WTC11 (cell line): ENCODE measurements around the gene TMEM38B. TPM values are rescaled to one million over a fixed set of nuclear protein-coding genes. Genes with fewer than 3 reads are reported as not detected.

Experiments
- ATAC-seq: fragments of 200-7000 bp; cut with Tn5 transposase; 2 replicates; pipeline ENCODE4 v1.10.0; 2021; ENCODE audit warnings: mild to moderate bottlenecking, moderate library complexity
- CTCF ChIA-PET: fragments of 300-600 bp; sonication (Branson Sonifier 250); formaldehyde crosslinking; loops from one replicate; lab custom pipeline; 2021; ENCODE audit warnings: antibody characterized with exemption; lab: Charles Lee
- POLR2A ChIA-PET: fragments of 350-600 bp; sonication (Branson Sonifier 250); formaldehyde crosslinking; loops from one replicate; lab custom pipeline; 2021; ENCODE audit warnings: antibody characterized with exemption; lab: Charles Lee
- DNase-seq: peaks from one replicate; pipeline ENCODE4 v3.0.0; 2021; ENCODE audit warnings: low spot score
- H3K27ac Mint-ChIP-seq: 2 replicates; pipeline ENCODE4 v1.8.0; 2021; ENCODE audit warnings: mixed read lengths
- H3K27me3 Mint-ChIP-seq: 2 replicates; pipeline ENCODE4 v1.8.0; 2021; ENCODE audit warnings: low read depth, mild to moderate bottlenecking, moderate library complexity, mixed read lengths
- H3K36me3 Mint-ChIP-seq: 2 replicates; pipeline ENCODE4 v1.8.0; 2021; ENCODE audit warnings: mixed read lengths
- H3K4me1 Mint-ChIP-seq: 2 replicates; pipeline ENCODE4 v1.8.0; 2022; ENCODE audit warnings: mixed read lengths
- H3K4me3 Mint-ChIP-seq: 2 replicates; pipeline ENCODE4 v1.8.0; 2021; ENCODE audit warnings: mild to moderate bottlenecking, moderate library complexity, mixed read lengths
- H3K9me3 Mint-ChIP-seq: 2 replicates; pipeline ENCODE4 v1.8.0; 2021; ENCODE audit warnings: mixed read lengths
- ATF3 ChIP-seq: sonication (generic); formaldehyde crosslinking; conservative IDR thresholded peaks from 2 replicates; pipeline ENCODE4 v1.8.1; 2022; ENCODE audit warnings: mild to moderate bottlenecking, missing genetic modification reagents
- FOXJ3 ChIP-seq: sonication (generic); formaldehyde crosslinking; IDR thresholded peaks from 2 replicates; pipeline ENCODE4 v1.9.0; 2021; ENCODE audit warnings: missing genetic modification reagents, mild to moderate bottlenecking, borderline replicate concordance
- KAT7 ChIP-seq: sonication (generic); formaldehyde crosslinking; IDR thresholded peaks from 2 replicates; pipeline ENCODE4 v1.8.1; 2023; ENCODE audit warnings: missing genetic modification reagents, mild to moderate bottlenecking, borderline replicate concordance
- MYBL2 ChIP-seq: sonication (generic); formaldehyde crosslinking; IDR thresholded peaks from 2 replicates; pipeline ENCODE4 v1.8.1; 2023; ENCODE audit warnings: mild to moderate bottlenecking, moderate library complexity, missing genetic modification reagents
- NR1H2 ChIP-seq: sonication (generic); formaldehyde crosslinking; IDR thresholded peaks from 2 replicates; pipeline ENCODE4 v1.9.0; 2021; ENCODE audit warnings: mild to moderate bottlenecking, moderate library complexity, missing genetic modification reagents
- NR2C2 ChIP-seq: sonication (generic); formaldehyde crosslinking; IDR thresholded peaks from 2 replicates; pipeline ENCODE4 v1.8.0; 2022; ENCODE audit warnings: mild to moderate bottlenecking, missing genetic modification reagents
- RORB ChIP-seq: fragments of 250-450 bp; sonication (Bioruptor Pico); IDR thresholded peaks from 2 replicates; pipeline ENCODE4 v1.9.0; 2021; ENCODE audit warnings: mild to moderate bottlenecking
- SOX15 ChIP-seq: fragments of 250-450 bp; sonication (Bioruptor Pico); IDR thresholded peaks from 2 replicates; pipeline ENCODE4 v1.9.0; 2021; ENCODE audit warnings: mild to moderate bottlenecking
- SP1 ChIP-seq: sonication (generic); formaldehyde crosslinking; conservative IDR thresholded peaks from 2 replicates; pipeline ENCODE4 v1.8.1; 2022; ENCODE audit warnings: missing genetic modification reagents
- ZNF263 ChIP-seq: sonication (generic); formaldehyde crosslinking; IDR thresholded peaks from 2 replicates; pipeline ENCODE4 v1.8.1; 2022; ENCODE audit warnings: low read depth, mild to moderate bottlenecking, moderate library complexity, missing genetic modification reagents
- ZNF425 ChIP-seq: fragments of 250-450 bp; sonication (Bioruptor Pico); conservative IDR thresholded peaks from 2 replicates; pipeline ENCODE4 v1.9.0; 2021; ENCODE audit warnings: mild to moderate bottlenecking
- ZNF512 ChIP-seq: sonication (generic); formaldehyde crosslinking; IDR thresholded peaks from 2 replicates; pipeline ENCODE4 v1.8.1; 2022; ENCODE audit warnings: missing genetic modification reagents, borderline replicate concordance
- total RNA-seq: library from RNA; stranded (reverse); gene quantifications from 3 replicates; pipeline ENCODE4 v1.2.3, GENCODE V29; 2021
- TF ChIP-seq, protein P1 (sequence below): sonication (generic); formaldehyde crosslinking; IDR thresholded peaks from 2 replicates; pipeline ENCODE4 v1.8.0; 2022; ENCODE audit warnings: mild to moderate bottlenecking, missing genetic modification reagents
- TF ChIP-seq, protein P2 (sequence below): sonication (generic); formaldehyde crosslinking; IDR thresholded peaks from 2 replicates; pipeline ENCODE4 v1.8.1; 2022; ENCODE audit warnings: low read depth, mild to moderate bottlenecking, moderate library complexity, missing genetic modification reagents, borderline replicate concordance
- TF ChIP-seq, protein P3 (sequence below): sonication (generic); formaldehyde crosslinking; IDR thresholded peaks from 2 replicates; pipeline ENCODE4 v1.8.0; 2023; ENCODE audit warnings: missing genetic modification reagents, mild to moderate bottlenecking, borderline replicate concordance

TMEM38B gene
- total RNA-seq, 1 experiment from 2014 or later, result 15.7 TPM

GRCh38 chr9:105712773-105713172 lies 18.4 kb downstream of the TMEM38B start:
- ChIA-PET POLR2A (no interaction called here), CTCF (interaction anchor here (1.4 to 1.9 kb wide), 2 partner anchors 22 to 169 kb away, joined by 5 read pairs; no protein-coding TSS in a partner anchor)
- no peaks in the 10 kb centered on the region for H3K27me3 Mint-ChIP-seq
- H3K4me3 Mint-ChIP-seq, result no peak overlapping the region
- H3K9me3 Mint-ChIP-seq, result no peaks in the 10 kb centered on the region
- ATAC-seq (peak; percentile 20; the same call in 1 of the 2 replicates), DNase-seq (no peak)
- no peak overlapping the region for H3K27ac Mint-ChIP-seq
- TF ChIP-seq, protein P1, sequence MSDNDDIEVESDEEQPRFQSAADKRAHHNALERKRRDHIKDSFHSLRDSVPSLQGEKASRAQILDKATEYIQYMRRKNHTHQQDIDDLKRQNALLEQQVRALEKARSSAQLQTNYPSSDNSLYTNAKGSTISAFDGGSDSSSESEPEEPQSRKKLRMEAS (CRISPR knock-in tag), result no peak
- TF ChIP-seq MYBL2 (CRISPR knock-in tag) (no peak), FOXJ3 (no peak), ZNF512 (CRISPR knock-in tag) (no peak), SP1 (CRISPR knock-in tag) (no peak), NR1H2 (CRISPR knock-in tag) (no peak), ATF3 (CRISPR knock-in tag) (no peak), KAT7 (CRISPR knock-in tag) (no peak), RORB (CRISPR knock-in tag) (no peak), NR2C2 (CRISPR knock-in tag) (no peak), SOX15 (no peak), ZNF425 (CRISPR knock-in tag) (no peak)
- TF ChIP-seq, protein P2, sequence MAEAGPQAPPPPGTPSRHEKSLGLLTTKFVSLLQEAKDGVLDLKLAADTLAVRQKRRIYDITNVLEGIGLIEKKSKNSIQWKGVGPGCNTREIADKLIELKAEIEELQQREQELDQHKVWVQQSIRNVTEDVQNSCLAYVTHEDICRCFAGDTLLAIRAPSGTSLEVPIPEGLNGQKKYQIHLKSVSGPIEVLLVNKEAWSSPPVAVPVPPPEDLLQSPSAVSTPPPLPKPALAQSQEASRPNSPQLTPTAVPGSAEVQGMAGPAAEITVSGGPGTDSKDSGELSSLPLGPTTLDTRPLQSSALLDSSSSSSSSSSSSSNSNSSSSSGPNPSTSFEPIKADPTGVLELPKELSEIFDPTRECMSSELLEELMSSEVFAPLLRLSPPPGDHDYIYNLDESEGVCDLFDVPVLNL, result no peak
- no peaks in the 10 kb centered on the region for H3K4me1 Mint-ChIP-seq
- H3K36me3 Mint-ChIP-seq, result no peaks in the 10 kb centered on the region

- no peak overlapping the region for H3K4me3 Mint-ChIP-seq
- DNase-seq, result no peak
- 0 out of 2 replicates have a peak, but pooled peaks have one; percentile 63 for TF ChIP-seq ZNF263
- TF ChIP-seq, protein P3, sequence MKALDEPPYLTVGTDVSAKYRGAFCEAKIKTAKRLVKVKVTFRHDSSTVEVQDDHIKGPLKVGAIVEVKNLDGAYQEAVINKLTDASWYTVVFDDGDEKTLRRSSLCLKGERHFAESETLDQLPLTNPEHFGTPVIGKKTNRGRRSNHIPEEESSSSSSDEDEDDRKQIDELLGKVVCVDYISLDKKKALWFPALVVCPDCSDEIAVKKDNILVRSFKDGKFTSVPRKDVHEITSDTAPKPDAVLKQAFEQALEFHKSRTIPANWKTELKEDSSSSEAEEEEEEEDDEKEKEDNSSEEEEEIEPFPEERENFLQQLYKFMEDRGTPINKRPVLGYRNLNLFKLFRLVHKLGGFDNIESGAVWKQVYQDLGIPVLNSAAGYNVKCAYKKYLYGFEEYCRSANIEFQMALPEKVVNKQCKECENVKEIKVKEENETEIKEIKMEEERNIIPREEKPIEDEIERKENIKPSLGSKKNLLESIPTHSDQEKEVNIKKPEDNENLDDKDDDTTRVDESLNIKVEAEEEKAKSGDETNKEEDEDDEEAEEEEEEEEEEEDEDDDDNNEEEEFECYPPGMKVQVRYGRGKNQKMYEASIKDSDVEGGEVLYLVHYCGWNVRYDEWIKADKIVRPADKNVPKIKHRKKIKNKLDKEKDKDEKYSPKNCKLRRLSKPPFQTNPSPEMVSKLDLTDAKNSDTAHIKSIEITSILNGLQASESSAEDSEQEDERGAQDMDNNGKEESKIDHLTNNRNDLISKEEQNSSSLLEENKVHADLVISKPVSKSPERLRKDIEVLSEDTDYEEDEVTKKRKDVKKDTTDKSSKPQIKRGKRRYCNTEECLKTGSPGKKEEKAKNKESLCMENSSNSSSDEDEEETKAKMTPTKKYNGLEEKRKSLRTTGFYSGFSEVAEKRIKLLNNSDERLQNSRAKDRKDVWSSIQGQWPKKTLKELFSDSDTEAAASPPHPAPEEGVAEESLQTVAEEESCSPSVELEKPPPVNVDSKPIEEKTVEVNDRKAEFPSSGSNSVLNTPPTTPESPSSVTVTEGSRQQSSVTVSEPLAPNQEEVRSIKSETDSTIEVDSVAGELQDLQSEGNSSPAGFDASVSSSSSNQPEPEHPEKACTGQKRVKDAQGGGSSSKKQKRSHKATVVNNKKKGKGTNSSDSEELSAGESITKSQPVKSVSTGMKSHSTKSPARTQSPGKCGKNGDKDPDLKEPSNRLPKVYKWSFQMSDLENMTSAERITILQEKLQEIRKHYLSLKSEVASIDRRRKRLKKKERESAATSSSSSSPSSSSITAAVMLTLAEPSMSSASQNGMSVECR, result no peak
- H3K27ac Mint-ChIP-seq, result no peak overlapping the region
- peak; percentile 63 for ATAC-seq
- H3K9me3 Mint-ChIP-seq, result no peaks in the 10 kb centered on the region
- ChIA-PET POLR2A (no interaction called here), CTCF (interaction anchor here (1.2 to 1.9 kb wide), 4 partner anchors 23 to 238 kb away, joined by 3 to 6 read pairs (median 5); no protein-coding TSS in a partner anchor)
- no peaks in the 10 kb centered on the region for H3K36me3 Mint-ChIP-seq
- H3K27me3 Mint-ChIP-seq, result no peaks in the 10 kb centered on the region
- no peaks in the 10 kb centered on the region for H3K4me1 Mint-ChIP-seq
These were observed 19.1 kb downstream of the TMEM38B start for GRCh38 chr9:105713260-105714019.
